PC-9 (cell line): ENCODE data around the gene ADCK2.

ENCODE experiments used
- CTCF ChIP-seq: fragments of 200-600 bp; sonication (generic); conservative IDR thresholded peaks from 2 replicates; pipeline ENCODE4 v1.6.1; 2017; ENCODE audit warnings: mixed run types, antibody characterized with exemption, mild to moderate bottlenecking, moderate library complexity
- EZH2 ChIP-seq: fragments of 200-600 bp; sonication (generic); IDR thresholded peaks from 2 replicates; pipeline ENCODE4 v1.8.0; 2017; ENCODE audit warnings: antibody characterized with exemption, low read depth

DNA sequence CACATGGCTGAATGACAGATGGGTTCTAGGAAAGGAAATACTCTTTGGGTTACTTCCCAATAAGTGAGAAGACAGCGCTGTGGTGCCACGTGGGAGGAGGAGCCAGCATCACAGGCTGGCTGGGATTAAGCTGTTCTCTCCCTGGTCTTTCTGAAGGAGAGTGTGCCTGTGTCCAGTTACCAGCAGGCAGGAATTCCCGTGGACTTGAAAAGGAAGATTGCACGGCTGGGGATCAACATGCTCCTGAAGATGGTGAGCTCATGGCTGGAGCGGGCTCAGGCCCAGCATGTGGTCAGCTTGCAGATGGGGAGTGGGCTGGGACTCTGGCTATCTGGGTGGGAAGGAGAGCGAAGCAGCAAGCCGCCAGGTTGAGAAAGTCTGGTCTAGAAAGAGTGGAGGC, 8.1 kb downstream of the ADCK2 start:
- TF ChIP-seq CTCF: no peak
- TF ChIP-seq EZH2: no peak
